C4-2B (cell line): ENCODE measurements around the gene SMPD3.

Experiments
- CTCF ChIP-seq: fragments of 450-650 bp; conservative IDR thresholded peaks from 2 replicates; pipeline ENCODE4 v1.5.1; 2017; ENCODE audit warnings: mild to moderate bottlenecking
- ZFX ChIP-seq: fragments of 450-650 bp; IDR thresholded peaks from 2 replicates; pipeline ENCODE4 v1.6.1; 2017

- no peak for TF ChIP-seq CTCF
- no peak for TF ChIP-seq ZFX
These were observed 91.9 kb downstream of the SMPD3 start for GRCh38 chr16:68356249-68356918.
